GM18951 (cell line): ENCODE measurements around the gene ATAD3A.
"Not testable (repeated sequence)": the region's sequence is repeated elsewhere in the genome, so short reads cannot be mapped to it uniquely, and the experiment has no call there.

ENCODE experiments used
- POLR2A ChIP-seq: IDR thresholded peaks from 4 replicates; pipeline ENCODE4 v1.6.1; 2011; ENCODE audit warnings: mild to moderate bottlenecking; ENCODE audit not compliant: insufficient read length, insufficient read depth; ENCODE audit errors: extremely low read depth
- in situ Hi-C: fragments of 300-500 bp; cut with MboI; formaldehyde crosslinking; loops from one replicate; pipeline ENCODE4 v1.12.0; 2022; ENCODE audit warnings: low sequenced_read_pairs, mixed read lengths, inconsistent platforms; ENCODE audit not compliant: unreplicated experiment

Gene ATAD3A

DNA sequence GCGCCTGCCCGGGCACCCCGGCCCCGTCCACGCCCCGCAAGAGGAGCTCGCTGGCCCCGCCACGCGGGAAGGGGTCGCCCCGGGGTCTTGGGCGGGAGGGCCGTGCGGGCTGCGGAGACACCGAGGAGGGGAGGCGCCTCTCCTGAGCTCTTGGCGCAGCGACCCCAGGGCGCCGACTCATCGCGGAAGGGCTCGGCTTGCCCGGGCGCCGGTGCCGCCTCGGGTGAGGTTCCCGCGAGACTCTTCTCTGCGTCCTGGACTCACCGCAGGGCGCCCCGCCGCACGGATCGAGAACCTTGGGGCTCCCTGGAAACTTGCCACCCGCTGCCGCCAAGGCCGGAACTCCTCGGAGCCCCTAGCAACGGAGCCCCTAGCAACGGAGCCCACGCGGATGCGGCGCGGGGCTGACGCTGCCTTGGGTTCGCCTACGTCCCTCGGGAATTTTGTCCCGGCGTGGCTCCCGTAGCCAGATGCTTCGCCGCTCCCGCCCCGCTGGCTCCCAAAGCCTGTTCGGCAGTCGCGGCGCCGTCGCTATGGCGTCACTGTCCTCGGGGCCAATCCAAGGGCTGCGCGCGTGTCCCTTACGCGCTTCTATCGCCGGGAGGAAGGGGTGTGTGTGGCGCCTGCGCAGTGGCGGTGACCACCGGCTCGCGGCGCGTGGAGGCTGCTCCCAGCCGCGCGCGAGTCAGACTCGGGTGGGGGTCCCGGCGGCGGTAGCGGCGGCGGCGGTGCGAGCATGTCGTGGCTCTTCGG is at the start of gene ATAD3A:
Gene ATAD3A, plus strand, starts transcription at position 630 of the 753 bp plus-strand sequence. Its CDS starts 107 bp downstream, at position 737.
- in situ Hi-C loops, result no loop called here
- TF ChIP-seq POLR2A, result peak; percentile 76

DNA sequence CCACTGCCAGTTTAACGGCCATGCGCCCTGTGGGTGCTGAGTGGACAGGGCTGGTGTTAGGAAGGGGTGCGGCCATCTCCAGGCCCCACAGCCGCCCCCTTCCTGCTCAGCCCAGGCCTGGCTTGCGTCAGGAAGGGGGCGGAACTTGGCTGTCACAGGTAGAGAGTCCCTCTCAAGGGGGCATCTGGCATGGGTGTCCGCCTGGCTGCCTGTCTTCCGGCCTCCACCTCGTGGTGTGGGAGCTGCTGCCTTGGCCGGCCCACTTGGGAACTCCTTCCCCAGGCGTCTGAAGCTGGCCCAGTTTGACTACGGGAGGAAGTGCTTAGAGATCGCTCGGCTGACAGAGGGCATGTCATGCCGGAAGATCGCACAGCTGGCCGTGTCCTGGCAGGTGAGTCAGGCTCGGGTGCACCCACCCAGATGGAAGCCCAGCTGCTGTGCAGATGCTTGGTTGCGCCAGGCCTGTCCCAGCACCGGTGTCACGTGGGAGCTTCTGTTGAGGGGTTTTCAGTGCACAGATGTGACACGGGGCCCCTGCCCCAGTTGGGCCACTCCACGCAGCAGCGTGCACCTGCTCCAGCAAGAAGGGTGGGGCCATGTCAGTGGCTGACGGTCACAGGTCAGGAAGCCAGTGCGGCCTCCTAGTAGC is 49.5 kb upstream of the ATAD3A start:
- no peak for TF ChIP-seq POLR2A
- in situ Hi-C loops, result no loop called here

- TF ChIP-seq POLR2A, result no peak
Observed at GRCh38 chr1:1463312-1463711, 48.6 kb upstream of the ATAD3A start.

GRCh38 chr1:1468196-1468985 is 43.6 kb upstream of the ATAD3A start:
- in situ Hi-C loops, result not testable (repeated sequence)

More at GRCh38 chr1:1463312-1463711, 48.6 kb upstream of the ATAD3A start:
- in situ Hi-C loops, result no loop called here

- in situ Hi-C loops, result no loop called here
- TF ChIP-seq POLR2A, result no peak
Observed at GRCh38 chr1:1470626-1471388, 41.2 kb upstream of the ATAD3A start.

GRCh38 chr1:1471389-1472052 is 40.4 kb upstream of the ATAD3A start, which contains the start of gene ATAD3B:
TSS of gene ATAD3B (plus strand) at chr1:1471765. CDS start at chr1:1471885, 120 bp downstream.
- TF ChIP-seq POLR2A, result peak; percentile 71
- in situ Hi-C loops, result no loop called here

GRCh38 chr1:1472053-1472876 is 39.7 kb upstream of the ATAD3A start:
- in situ Hi-C loops, result not testable (repeated sequence)

DNA sequence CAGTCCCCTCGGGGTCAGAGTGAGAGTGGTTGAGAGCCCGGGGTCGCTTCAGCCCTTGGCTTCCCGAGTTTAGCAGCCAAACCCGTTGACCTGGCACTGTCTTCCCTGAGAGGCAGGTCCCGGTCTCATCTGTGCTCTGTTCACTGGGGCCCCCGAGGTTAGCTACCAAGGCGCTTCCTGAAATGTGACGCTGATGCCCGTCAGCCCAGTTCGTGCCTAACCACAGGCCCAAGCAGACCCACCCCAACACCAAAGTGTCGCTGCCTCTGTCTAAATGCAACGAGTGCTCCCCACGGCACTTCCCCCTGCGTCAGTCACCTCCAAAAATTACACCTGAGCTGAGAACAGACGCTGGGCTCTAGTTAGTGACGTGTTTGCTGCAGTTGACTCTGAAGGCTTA is 36.0 kb upstream of the ATAD3A start:
- in situ Hi-C loops, result not testable (repeated sequence)

- in situ Hi-C loops, result no loop called here
- no peak for TF ChIP-seq POLR2A
Observed at GRCh38 chr1:1477206-1477605, 34.8 kb upstream of the ATAD3A start.

GRCh38 chr1:1479547-1480487 is 32.1 kb upstream of the ATAD3A start:
- no peak for TF ChIP-seq POLR2A
- in situ Hi-C loops, result no loop called here

DNA sequence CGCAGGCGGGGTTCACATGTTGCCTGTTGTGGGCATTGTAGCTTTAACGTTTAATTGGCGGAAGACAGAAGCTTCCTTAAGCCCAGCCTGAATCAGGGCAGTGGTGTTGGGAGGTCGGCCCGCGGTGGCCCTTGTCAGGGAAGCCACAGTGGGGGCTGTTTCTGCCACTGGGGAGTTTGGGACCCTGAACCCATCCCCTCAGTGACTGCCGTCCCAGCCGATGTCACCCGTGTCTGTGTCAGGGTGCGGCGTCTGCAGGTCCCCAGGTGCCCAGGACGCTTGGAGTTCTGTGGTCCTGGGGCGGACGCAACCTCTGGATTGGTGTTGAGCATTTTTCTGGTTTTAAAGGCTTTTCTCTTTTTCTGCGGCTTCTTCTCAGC is 31.5 kb upstream of the ATAD3A start:
- in situ Hi-C loops, result not testable (repeated sequence)

GRCh38 chr1:1481811-1482210 is 30.2 kb upstream of the ATAD3A start:
- in situ Hi-C loops, result not testable (repeated sequence)
